GM19193 (cell line): Measurements from ENCODE around the gene LRRC1.

ENCODE experiments used
- POLR2A ChIP-seq: IDR thresholded peaks from 4 replicates; pipeline ENCODE4 v1.6.1; 2011; ENCODE audit not compliant: insufficient read depth, insufficient read length; ENCODE audit errors: extremely low read depth

LRRC1 gene

GRCh38 chr6:53771785-53772624 lies 22.8 kb upstream of the LRRC1 start:
- no peak for TF ChIP-seq POLR2A

GRCh38 chr6:53773044-53773696 lies 21.6 kb upstream of the LRRC1 start:
- TF ChIP-seq POLR2A = no peak

- no peak for TF ChIP-seq POLR2A
Measured at GRCh38 chr6:53786832-53787231, 8.0 kb upstream of the LRRC1 start.

- TF ChIP-seq POLR2A = no peak
Measured at GRCh38 chr6:53790886-53791285, 3.9 kb upstream of the LRRC1 start.

GRCh38 chr6:53792016-53792415 lies 2.8 kb upstream of the LRRC1 start:
- no peak for TF ChIP-seq POLR2A

- TF ChIP-seq POLR2A = no peak
Measured at GRCh38 chr6:53792973-53793317, 1.9 kb upstream of the LRRC1 start.

GRCh38 chr6:53793318-53794136 lies 1.3 kb upstream of the LRRC1 start:
- TF ChIP-seq POLR2A = no peak

GRCh38 chr6:53794137-53794719 lies 577 bp upstream of the LRRC1 start:
- TF ChIP-seq POLR2A = no peak

GRCh38 chr6:53795340-53795701 lies 516 bp downstream of the LRRC1 start:
- TF ChIP-seq POLR2A = no peak

- TF ChIP-seq POLR2A = no peak
Measured at GRCh38 chr6:53795702-53796450, 1.1 kb downstream of the LRRC1 start.

- TF ChIP-seq POLR2A = no peak
Measured at GRCh38 chr6:53796451-53796780, 1.6 kb downstream of the LRRC1 start.

- TF ChIP-seq POLR2A = no peak
Measured at GRCh38 chr6:53796791-53797190, 2.0 kb downstream of the LRRC1 start.

GRCh38 chr6:53797304-53797703 lies 2.5 kb downstream of the LRRC1 start:
- no peak for TF ChIP-seq POLR2A

GRCh38 chr6:53799340-53799739 lies 4.5 kb downstream of the LRRC1 start:
- no peak for TF ChIP-seq POLR2A

GRCh38 chr6:53801022-53801421 lies 6.2 kb downstream of the LRRC1 start:
- TF ChIP-seq POLR2A = no peak
